GM19193 (cell line): Measurements from ENCODE around the gene NEDD4.

ENCODE experiments used
- POLR2A ChIP-seq: IDR thresholded peaks from 4 replicates; pipeline ENCODE4 v1.6.1; 2011; ENCODE audit not compliant: insufficient read depth, insufficient read length; ENCODE audit errors: extremely low read depth

NEDD4 gene

GRCh38 chr15:55827204-55827603 is 166.2 kb downstream of the NEDD4 start:
- no peak for TF ChIP-seq POLR2A

- TF ChIP-seq POLR2A = no peak
Observed at GRCh38 chr15:55824857-55825613, 168.4 kb downstream of the NEDD4 start.

GRCh38 chr15:55823699-55824340 is 169.6 kb downstream of the NEDD4 start:
- TF ChIP-seq POLR2A = no peak

- TF ChIP-seq POLR2A = no peak
Observed at GRCh38 chr15:55823191-55823670, 170.2 kb downstream of the NEDD4 start.

GRCh38 chr15:55820043-55820442 is 173.4 kb downstream of the NEDD4 start:
- TF ChIP-seq POLR2A = no peak

- TF ChIP-seq POLR2A = no peak
Observed at GRCh38 chr15:55819397-55820034, 173.9 kb downstream of the NEDD4 start.

GRCh38 chr15:55816017-55816416 is 177.4 kb downstream of the NEDD4 start:
- no peak for TF ChIP-seq POLR2A

GRCh38 chr15:55802600-55803376 is 190.6 kb downstream of the NEDD4 start:
- no peak for TF ChIP-seq POLR2A

GRCh38 chr15:55800216-55800615 is 193.2 kb downstream of the NEDD4 start:
- TF ChIP-seq POLR2A = no peak

- TF ChIP-seq POLR2A = no peak
Observed at GRCh38 chr15:55799291-55800212, 193.9 kb downstream of the NEDD4 start.

- no peak for TF ChIP-seq POLR2A
Observed at GRCh38 chr15:55796321-55796965, 197.0 kb downstream of the NEDD4 start.

GRCh38 chr15:55795031-55795430 is 198.4 kb downstream of the NEDD4 start:
- TF ChIP-seq POLR2A = no peak

- TF ChIP-seq POLR2A = no peak
Observed at GRCh38 chr15:55791551-55792400, 201.6 kb downstream of the NEDD4 start.

- TF ChIP-seq POLR2A = no peak
Observed at GRCh38 chr15:55789066-55789660, 204.2 kb downstream of the NEDD4 start.
